Superior temporal gyrus (tissue), 1 donor: ENCODE results near the gene REC8.
A peak's percentile ranks its signal among the peaks of the same experiment; 100 is the strongest.

ENCODE experiments used
- DNase-seq: peaks from one replicate; pipeline ENCODE4 v3.0.0-alpha.2; 2016; ENCODE audit errors: extremely low spot score

Gene REC8, protein sequence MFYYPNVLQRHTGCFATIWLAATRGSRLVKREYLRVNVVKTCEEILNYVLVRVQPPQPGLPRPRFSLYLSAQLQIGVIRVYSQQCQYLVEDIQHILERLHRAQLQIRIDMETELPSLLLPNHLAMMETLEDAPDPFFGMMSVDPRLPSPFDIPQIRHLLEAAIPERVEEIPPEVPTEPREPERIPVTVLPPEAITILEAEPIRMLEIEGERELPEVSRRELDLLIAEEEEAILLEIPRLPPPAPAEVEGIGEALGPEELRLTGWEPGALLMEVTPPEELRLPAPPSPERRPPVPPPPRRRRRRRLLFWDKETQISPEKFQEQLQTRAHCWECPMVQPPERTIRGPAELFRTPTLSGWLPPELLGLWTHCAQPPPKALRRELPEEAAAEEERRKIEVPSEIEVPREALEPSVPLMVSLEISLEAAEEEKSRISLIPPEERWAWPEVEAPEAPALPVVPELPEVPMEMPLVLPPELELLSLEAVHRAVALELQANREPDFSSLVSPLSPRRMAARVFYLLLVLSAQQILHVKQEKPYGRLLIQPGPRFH

DNA sequence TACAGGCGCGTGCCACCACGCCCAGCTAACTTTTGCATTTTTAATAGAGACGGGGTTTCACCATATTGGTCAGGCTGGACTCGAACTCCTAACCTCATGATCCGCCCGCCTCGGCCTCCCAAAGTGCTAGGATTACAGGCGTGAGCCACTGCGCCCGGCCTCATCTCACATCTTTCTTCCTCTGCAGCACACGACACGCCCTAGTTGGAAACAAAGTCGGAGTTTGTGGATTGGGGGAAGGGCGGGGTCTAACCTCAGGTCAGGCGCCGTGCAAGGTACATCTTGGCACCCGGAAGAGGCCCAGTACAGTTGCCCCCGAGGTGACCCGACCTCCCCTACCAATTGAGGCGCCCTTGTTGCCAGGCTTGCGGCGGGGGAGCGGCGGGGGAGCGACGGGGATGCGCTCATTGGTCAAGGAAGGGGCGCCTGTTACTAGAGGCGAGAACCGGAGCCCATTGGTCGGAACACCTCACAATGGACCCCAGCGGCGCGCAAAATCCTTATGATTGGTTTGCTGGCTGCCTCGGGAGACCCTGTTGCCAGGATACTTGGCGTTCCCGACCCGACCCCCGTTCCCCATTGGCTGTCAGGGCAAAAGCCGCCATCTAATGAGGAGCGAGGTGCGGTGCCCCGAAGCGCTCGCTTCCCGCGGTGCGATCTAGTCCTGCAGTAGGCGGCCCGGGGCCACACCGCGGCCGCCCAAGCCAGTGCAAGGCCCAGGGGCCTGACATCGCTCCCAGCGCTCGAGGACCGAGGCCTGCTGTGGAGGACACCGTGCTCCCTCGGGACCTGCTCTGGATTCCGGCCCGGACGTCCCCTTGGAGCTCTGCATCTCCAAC, at the start of gene REC8:
TSS of gene REC8 (plus strand) at position 659 of the 839 bp plus-strand sequence. CDS start 473 bp downstream, outside the sequence.
- peak; percentile 94 for DNase-seq

DNA sequence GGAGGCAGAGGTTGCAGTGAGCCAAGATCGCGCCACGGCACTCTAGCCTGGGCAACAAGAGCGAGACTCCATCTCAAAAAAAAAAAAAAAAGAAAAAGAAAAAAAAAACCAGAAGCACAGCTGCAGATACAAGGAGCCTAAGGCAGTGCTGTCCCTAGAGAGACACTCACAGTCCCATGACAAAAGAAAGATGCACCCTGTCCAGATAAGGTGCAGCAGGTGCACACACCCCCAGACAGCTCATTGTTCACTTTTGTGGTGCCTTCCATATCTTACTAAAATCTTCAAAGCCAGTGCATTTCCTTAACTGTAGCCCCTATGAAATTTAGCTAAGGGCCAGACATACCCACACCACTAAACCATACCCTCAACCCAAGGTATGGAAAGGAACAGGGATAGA, 49.5 kb upstream of the REC8 start:
- DNase-seq, result no peak

DNA sequence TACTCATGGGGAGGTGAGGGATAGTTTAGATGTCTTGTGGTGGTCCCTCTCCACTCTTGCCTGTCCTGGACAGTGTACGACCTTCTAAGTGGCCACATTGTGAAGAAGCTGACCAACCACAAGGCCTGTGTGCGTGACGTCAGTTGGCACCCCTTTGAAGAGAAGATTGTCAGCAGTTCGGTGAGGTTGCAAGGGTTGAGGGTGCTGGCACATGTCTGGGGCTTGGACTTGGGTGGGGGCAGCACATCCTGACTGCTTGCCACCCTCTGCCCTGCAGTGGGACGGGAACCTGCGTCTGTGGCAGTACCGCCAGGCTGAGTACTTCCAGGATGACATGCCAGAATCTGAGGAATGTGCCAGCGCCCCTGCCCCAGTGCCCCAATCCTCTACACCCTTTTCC, 49.0 kb upstream of the REC8 start:
- no peak for DNase-seq

DNA sequence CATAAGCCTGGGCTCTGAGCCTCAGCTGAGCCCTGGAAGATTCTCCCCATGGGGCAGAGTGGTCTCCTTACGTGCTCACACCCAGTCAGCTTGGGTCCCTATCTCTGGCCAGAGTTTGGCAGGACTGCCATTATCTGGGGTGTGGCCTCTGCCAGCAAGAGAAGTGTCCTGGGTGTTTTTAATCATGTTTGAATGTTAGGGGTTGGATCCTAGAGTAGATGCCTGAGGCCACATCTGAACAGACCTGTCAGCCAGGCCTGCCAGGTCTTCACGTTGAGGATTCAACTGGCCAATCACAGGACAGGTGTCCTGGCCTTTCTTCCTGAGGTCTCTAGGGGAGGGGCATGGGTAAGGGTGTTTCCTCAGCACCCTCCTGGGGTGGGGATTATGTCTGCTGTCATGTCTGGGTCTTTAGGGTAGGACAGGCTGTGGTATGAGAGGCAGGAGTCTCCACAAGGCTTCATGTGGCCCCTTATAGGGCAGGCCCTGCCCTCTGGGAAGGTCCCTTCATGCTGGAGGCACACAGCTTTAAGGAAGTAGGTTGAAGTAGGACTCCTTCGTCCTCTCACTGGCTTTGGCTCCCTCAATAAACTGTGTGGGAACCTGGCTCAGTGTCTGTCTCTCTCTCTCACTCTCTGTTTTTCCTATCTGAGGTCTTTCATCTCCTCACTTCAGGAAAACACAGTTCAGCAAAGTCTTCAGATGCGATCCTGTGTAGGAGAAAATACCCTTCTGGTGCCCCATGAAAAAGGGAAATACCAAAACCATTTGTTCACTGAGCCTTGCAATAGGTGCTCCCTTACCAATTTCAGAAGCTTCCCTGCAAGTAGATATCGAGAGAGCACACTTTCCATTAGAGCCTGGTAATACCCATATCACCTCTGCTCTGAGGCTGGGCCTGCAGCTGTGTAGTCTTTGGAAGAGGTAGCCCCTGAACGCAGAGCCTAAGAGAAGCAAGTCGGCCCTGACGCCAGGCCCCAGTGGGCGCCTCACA, 48.2 kb upstream of the REC8 start:
- no peak for DNase-seq

DNA sequence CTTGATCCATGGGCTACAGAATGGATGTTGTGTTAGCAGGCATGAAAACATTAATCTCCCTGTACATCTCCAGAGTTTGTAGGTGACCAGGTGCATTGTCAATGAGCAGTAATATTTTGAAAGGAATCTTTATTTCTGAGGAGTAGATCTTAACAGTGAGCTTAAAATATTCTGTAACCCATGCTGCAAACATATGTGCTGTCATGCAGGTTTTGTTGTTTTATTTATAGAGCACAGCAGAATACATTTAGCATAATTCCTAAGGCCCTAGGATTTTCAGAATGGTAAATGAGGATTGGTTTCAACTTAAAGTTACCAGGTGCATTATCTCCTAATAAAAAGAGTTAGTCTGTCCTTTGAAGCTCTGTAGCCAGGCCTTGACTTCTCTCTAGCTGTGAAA, 44.9 kb upstream of the REC8 start:
- DNase-seq, result no peak

DNA sequence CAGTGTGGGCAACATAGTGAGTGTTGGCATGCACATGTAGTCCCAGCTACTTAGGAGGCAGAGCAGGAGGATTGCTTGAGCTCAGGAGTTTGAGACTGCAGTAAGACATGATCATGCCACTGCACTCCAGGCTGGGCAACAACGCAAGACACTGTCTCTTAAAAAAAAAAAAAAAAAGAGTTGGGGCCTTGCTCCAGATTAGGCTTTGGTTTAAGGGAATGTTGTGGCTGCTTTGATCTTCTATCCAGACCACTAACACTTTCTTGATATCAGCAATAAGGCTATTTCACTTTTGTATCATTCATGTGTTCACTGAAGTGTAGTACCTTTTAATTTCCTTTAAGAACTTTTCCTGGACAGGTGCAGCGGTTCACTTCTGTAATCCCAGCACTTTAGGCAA, 44.2 kb upstream of the REC8 start:
- DNase-seq, result no peak

DNA sequence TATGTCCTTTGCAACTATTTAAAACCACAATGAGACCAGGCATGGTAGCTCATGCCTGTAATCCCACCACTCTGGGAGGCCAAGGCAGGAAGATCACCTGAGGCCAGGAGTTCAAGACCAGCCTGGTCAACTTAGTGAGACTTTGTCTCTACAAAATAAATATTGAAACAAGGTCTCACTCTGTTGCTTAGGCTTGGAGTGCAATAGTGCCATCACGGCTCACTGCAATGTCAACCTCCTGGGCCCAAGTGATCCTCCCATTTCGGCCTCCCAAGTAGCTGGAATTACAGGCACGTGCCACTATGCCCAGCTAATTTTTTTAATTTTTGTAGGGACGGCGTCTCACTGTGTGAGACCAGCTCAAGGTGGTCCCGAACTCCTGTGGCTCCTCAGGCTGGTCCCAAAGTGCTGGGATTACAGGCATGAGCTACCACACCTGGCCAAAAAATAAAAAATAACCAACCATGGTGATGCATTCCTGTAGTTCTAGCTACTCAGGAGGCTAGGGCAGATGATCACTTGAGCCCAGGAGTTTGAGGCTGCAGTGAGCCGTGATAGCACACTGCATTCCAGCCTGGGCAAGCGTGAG, 42.4 kb upstream of the REC8 start:
- no peak for DNase-seq

DNA sequence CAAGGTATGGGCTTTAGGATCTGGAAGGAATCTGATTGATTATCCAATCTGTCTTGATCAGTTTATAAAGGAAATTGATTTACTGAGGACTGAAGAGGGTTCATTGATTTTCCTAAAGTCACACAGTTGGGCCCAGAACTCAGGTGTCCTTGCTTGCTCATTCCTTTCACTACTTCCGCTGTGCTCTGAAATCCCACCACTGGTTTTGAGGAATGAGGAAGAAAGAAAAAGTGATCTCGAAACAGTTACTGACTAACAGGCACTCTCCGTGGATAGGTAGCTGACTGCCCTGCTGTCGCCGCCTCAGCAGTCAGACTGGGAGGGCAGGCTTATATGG, 41.5 kb upstream of the REC8 start, which contains the start of gene FITM1:
TSS of gene FITM1 (plus strand) at position 280 of the 337 bp plus-strand sequence. CDS start 905 bp downstream, outside the sequence.
- DNase-seq, result no peak

DNA sequence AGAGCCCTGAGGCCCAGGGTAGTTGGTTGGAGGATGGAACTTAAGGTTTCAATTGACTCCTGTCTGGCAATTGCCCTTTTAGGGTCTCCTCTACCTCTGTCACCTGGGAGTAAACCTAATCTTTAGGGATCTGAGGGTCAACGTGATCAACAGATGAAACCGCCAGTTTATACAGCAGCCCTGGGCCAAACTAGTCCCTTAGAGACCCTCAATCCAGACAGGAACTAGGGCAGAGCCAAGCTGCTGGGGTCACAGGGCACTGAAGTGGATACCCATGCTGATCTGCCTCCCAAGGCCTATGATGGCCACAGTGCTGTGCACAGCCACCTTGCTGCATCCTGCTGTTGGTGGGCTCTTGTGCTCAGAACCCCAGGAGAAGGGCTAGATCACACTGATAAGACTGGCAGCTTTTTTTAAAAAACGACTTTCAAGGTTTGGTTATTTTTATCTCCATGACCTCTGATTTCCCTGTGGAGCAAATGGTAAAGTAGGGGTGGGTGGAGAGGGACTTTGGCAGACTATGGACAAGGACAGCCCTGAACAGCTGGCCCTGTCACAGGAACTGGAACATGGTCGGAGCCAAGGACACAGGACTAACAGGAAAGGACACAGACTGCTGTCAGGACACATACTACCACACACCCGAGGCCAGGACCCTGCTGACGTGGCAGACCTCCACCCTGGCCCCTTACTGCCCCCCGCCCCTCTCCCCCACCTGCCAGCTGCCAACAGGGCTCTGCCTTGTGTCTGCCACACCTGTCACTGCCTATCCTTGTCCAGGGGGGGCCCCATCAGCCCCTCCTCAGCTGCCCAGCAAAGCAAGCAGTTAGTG, 40.9 kb upstream of the REC8 start:
- no peak for DNase-seq

DNA sequence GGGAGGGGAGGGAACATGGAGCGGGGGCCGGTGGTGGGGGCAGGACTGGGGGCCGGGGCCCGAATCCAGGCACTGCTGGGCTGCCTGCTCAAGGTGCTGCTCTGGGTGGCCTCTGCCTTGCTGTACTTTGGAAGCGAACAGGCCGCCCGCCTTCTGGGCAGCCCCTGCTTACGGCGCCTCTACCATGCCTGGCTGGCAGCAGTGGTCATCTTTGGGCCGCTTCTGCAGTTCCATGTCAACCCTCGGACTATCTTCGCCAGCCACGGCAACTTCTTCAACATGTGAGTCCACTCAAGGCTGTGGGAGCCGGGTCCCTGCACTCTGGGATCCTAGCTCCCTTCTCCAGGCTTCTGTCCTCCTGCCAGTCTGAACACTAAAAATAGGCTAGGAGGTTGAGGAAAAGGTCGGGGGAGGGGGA, 40.3 kb upstream of the REC8 start:
- DNase-seq, result no peak

DNA sequence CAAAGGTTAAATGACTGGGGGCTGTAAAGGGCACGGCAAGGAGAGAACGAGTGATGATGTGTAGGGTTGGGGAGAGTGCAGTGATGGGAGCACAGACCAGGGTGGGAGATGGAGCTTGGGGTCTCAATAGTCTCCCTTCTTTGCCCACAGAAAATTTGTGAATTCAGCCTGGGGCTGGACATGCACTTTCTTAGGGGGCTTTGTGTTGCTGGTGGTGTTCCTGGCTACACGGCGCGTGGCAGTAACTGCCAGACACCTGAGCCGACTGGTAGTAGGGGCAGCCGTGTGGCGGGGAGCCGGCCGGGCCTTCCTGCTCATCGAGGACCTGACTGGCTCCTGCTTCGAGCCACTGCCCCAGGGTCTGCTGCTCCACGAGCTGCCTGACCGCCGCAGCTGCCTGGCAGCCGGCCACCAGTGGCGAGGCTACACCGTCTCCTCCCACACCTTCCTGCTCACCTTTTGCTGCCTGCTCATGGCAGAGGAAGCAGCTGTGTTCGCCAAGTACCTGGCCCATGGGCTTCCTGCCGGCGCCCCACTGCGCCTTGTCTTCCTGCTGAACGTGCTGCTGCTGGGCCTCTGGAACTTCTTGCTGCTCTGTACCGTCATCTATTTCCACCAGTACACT, 39.7 kb upstream of the REC8 start:
- no peak for DNase-seq

DNA sequence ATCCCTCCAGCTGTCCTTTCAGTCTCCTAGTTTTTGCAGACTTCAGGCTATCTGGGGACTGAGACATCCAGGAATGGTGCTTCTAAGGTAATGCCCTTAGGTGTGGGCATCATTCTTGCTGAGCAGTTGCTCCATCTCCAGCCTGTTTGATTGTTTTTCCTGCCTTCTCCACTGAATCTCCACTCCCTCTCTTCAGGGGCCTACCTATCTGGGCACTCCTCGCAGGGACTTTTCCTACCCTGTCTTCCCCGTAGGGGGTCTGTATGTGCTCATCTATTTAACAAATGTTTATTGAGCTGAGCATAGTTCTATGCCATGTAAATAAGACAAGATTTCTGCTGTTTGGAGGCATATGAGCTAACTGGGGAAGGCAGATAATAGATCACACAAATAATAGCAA, 38.9 kb upstream of the REC8 start:
- no peak for DNase-seq

DNA sequence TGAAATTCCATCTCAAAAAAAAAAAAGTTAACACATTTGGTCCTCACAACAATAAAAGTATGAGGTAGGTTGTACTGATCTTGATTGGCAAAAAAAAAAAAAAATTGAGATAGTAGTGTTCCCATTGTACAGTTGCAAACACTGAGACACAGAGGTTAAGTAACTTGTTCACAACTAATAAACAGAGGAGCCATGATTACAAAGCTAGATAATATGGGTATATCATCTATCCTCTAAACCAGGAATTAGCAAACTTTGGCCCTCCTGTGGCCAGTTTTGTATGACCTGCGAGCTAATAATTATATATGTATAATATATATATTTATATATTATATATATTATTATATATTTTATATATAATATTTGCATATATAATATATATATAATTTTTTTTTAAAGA, 38.1 kb upstream of the REC8 start:
- DNase-seq, result no peak

DNA sequence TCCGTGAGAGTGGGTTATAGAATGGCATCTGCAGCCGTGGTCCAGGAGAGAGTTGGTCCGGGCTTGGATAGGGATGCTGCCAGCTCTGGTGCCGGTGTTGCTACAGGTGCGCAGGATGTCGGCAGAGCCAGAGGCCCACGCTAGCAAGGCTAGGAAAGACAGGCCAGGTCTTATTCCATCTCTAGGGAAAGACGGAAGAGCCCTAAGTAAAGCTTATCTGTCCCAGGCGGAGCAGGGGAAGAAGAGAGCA, 36.4 kb upstream of the REC8 start:
- DNase-seq, result peak; percentile 17

DNA sequence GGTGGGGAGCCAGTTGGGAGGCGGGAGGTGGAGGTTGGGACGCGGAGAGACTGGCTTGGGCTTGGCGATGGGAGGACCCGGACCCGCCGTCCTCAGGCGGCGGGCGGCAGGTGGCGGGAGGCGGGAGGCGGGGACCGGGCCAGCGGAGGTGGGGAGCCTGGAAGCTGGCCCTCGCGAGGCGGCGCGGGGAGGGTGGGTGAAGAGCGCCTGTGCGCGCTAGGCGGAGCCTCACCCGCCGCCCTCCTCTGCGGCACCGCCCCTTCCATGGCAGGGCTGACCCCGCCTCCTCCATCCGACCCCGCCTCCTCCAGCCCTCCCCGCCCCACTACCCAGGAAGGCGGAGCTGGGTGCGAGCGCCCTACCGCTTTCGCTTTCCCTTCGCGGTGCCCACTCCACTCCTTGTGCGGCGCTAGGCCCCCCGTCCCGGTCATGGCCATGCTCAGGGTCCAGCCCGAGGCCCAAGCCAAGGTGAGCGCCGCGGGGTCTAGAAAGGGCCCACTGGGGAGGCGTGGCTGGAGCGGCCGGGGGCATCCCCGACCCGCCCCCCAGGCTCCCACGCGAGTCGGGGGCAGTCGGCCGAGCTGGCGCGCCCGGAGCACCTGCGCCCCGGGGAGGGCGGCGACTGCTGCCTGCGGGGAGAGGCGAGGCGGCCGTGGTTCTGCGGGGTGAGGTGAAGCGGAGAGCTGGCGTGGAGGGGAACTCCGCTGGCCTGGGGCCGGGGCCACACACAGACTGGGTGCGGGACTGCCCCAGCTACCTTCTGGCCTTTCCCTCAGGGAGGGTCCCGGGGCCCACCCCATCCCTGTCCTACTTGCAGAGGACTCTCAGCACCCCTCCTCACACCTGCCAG, 35.8 kb upstream of the REC8 start, which contains the start of gene PSME1:
TSS of gene PSME1 (plus strand) at position 361 of the 850 bp plus-strand sequence. CDS start at position 430, 69 bp downstream.
- peak; percentile 86 for DNase-seq

DNA sequence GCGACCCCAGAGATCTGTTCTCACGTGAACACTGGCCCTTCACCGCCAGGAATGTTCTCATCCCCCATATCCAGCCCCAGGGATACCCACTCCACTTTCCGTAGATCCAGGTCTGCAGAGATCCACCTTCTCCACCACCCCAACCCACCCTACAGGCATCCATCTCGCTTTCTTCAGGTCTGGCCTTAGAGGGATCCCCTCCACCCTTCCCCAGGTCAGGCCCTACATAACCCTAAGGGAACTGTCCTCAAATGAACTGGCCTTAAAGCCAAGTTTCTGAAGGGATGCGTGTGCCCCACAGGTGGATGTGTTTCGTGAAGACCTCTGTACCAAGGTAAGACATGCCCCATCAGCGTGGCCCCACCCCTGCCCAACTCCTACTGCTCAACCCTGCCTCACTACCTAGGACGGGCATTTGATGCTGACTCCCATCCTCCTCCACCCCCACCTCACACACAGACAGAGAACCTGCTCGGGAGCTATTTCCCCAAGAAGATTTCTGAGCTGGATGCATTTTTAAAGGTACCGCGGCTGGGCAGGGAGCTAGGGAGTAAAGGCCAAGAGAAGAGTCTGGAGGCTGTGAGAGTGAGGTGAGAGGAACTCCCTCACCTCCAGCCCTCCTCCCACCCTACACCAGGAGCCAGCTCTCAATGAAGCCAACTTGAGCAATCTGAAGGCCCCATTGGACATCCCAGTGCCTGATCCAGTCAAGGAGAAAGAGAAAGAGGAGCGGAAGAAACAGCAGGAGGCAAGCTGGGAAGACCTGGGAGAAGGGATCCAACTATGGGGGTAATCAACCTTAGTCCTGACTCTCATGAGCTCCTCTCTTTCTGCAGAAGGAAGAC, 35.0 kb upstream of the REC8 start:
- no peak for DNase-seq

DNA sequence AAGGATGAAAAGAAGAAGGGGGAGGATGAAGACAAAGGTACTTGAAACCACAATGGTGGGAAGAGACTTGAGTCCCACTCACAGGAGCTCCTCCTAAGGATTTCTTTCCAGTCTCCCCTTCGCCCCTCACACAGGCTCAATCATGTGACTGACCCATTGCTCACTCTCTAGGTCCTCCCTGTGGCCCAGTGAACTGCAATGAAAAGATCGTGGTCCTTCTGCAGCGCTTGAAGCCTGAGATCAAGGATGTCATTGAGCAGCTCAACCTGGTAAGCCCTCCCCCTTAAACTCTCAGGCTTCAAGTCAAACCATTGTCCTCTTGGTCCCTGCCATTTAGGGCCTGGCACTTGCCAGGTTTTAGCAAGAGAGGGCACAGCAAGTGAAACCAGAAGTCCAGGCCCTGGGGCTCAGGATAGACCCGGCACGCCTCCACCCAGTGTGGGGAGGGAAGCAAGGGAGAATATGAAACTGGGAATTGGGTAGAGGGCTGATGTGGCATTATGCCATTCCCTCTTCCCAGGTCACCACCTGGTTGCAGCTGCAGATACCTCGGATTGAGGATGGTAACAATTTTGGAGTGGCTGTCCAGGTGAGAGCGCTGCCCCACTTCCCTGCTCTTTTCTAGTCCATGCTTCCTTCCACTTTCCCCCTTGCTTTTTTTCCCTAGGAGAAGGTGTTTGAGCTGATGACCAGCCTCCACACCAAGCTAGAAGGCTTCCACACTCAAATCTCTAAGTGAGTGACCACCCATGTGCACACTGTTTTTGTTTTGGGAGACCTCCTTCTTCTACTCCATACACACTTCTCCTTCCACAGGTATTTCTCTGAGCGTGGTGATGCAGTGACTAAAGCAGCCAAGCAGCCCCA, 34.1 kb upstream of the REC8 start:
- no peak for DNase-seq
